Hematopoietic multipotent progenitor cell treated with erythropoietin and hydrocortisone succinate and interleukin-3 and kit ligand, for 8 days (in vitro differentiated cells): Measurements from ENCODE around the gene HS3ST5.

Experiments
- DNase-seq: peaks from one replicate; pipeline ENCODE4 v3.0.0-alpha.2; 2015

Gene HS3ST5

DNA sequence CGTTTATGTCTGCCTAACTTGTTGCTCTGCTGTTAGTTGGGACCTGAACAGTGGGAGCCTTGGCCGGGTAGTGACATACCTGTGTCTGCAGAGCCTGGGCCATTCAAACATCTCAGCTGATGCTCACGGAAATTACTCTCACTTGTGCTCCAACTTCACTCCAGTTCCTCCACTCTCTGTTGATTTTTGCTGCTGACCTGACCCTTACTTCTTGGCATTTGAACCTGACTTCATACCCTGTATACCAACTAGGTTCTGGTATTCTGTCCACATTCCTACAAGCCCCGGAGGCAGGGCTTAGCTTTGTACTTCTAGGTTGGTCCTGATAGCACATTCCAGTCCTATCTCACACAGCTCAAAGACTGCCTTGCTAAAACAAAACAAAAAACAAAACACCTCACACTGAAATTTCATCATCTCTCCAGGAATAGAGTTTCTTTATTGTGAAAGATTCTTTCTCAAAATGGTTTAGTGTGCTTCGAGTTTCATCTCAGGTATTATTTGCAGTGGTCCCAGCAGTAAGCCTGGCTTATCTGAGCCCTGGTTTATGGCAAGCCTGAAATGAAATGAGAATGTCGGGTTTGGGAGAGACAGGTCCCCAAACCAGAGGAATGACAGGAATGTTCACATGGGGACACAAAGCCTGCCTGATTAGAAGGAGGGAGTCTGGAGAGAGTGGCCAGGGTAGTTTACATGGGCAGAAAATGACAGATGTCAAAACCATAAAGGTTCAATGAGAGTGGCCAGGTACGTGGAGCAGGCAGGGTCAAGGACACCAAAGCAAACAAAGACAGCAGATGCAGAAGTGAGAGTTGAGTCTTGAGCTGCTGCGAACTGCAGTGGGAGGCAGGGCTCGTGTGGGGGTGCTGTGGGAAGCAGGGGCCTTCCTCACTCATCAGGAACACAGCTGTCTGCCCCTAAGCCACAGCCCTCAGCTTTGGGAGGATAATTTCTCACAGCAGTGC, 197.7 kb downstream of the HS3ST5 start:
- no peak for DNase-seq

DNA sequence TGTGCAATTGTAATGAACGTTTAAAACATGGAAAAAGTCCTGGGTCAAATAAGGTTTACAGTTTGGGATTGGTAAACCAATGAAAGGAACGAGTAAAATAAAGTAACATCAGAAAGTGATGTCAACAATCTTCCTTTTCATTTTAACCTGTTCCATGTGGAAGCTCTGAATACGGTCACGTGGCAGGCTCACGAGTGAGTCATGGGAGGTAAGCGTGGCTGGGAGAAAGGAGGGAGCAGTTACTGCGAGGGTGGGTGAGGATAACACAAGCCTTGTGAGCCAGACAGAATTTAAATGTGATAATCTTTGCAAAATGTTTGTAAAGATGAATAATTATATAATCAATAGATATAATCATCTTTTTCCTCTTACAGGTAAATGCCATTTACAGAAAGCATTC, 200.6 kb downstream of the HS3ST5 start:
- no peak for DNase-seq

DNA sequence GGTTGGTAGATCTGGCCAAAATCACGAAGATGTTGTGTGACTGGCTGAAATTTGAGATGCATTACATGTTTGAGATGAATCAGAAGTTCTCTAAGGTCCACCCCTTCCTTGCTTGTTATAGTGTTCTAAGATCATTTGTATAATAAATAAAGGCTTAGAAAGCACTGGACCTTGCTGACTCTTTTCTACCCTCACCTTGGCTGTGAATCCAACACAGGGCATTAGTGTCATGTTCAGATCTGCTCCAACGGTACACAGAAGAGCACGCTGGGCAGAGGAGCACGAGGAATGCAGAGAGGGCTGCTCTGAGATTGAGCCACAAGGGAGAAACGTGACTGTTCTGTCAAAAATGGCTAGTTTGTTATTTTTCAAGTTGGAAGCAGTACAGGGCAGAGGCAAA, 202.4 kb downstream of the HS3ST5 start:
- DNase-seq: no peak

DNA sequence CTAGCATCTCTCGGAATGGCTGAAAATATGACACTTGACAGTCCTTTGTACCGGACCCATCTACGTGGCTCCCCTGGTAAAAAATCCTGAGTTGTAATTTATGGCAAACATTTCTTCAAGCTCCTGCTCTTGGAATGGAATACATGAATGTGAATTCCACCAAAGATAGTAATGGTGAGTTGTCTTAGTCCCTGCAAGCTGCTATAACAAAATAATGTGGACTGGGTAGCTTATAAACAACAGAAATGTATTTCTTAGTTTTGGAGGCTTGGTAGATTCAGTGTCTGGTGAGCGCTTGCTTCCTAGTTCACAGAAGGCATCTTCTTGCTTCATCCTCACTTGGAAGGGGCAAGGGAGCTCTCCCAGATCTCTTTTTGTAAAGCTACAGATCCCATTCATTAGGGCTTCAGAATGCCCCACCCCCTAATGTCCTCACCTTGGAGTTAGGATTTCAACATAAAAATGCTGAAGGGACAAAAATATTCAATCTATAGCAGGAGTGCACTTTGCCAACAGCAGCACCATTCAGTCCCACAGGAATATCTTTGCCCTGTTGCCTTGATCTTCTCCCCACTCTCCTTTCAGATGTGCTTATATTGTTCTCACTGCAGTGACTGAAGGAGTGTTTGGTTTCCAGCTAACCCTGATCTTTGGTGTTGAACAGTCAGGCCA, 204.1 kb downstream of the HS3ST5 start:
- no peak for DNase-seq

DNA sequence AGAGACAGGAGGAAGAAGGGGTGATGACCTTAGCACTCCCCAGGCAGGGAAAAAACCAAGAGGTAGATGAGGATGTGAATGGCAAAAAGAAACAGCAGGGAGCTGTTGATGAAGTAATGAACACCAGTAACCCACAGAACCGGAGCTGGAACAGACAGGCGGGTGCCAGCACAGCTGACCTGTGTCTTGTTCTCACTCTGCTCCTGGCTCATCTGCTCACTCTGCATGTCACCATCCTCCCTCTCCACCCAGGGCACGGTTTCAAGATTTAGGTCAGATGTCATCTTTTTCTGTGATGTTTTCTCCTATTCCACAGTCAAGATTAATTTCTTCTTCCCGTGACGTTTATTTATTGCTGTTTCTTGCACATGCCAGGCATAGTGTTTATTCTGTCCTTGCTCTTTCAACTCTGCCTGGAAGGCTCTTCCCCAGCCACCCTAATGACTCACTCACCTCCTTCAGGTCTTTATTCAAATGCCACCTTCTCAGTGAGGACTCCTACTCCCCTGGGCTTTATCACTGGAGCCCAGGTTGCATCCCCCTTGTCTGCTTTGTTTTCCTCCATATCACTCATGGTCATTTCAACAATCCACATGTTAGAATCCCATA, 207.4 kb downstream of the HS3ST5 start:
- DNase-seq: no peak

DNA sequence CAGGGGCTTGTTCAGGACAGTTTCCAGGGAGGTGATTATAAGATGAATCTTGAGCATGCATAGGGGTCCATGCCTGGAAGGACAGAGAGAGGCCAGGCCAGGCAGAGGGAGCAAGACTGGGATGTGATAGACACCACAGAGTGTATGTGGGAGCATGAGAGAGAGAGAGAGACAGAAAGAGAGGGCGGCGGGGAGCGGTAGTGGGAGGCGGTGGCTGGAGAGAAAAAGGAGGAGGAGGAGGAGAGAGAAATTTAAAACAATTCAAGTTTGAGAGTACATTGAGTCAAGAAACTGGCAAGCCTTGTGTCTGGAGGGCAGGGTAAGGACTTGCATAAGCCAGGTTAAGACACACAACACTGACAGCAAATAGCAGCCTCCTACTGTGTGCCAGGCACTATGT, 209.0 kb downstream of the HS3ST5 start:
- no peak for DNase-seq

DNA sequence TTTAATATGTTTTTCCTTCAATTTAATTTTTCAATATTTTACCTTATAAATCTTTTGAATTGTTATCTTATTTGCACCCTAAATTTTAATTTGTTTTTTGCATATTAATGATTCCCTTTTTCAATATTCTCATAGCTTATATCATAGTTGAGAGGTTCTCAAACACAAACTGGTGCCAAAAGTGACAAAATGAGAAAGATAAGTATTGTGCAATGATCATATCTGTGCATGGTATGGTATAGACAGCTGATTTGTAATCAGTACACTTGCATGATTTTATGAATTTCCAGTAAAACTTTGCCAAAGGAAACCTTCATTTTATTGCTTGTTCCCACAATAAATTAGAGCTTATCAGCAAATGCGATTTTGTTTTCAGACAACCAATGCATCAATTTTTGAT, 210.9 kb downstream of the HS3ST5 start:
- DNase-seq: no peak

DNA sequence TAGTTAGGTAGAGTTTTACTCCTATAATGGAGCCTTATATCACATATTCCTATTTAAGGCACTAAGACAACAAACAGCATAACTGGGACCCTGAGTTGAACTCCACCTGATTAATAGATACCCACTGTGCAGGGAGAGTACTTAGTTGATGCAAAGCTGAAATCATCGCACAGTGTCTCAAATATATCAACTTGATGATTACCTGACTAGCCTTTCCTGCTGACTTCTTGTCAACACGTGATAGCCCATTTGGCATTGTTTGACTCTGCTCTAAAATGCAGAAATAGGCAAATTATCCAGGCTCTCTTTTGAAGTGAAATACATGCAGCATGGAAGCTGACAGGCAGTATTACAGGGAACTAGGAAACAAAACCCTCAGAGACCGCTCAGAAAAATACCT, 217.2 kb downstream of the HS3ST5 start:
- DNase-seq: no peak

DNA sequence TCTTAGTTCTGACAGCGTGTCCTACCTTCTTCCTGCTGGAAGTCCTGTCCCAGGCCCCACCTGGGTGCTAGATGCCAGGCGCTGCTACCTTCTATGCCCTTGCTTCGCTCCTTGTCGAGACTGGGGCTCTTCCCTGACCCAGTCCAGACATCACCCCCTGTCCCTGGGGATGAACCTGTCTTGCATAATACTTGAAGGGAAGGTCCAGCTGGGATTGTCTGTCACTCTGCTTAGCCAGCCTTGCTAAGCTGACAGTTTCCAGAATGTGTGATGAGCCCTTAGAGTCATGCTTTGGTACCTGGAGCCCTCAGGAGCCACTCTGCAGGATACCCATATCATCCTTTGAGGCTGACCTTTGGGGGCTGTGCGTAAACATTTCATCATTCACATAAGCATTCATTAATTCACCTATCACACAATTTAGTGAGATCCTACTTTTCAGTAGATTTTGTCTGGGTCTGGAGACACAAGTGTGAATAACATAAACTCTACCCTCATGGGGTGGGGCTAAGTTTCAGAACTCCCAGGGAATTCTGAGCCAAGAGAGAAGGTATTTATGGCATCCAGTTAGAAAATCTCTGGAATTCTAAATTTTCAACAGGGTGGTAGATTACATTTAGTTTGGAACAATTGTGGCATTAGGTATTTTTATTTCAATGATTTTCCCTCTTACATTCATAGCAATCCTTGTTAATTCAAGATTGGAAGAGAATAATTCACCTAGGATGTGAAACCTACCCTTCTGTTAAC, 220.7 kb downstream of the HS3ST5 start:
- no peak for DNase-seq

DNA sequence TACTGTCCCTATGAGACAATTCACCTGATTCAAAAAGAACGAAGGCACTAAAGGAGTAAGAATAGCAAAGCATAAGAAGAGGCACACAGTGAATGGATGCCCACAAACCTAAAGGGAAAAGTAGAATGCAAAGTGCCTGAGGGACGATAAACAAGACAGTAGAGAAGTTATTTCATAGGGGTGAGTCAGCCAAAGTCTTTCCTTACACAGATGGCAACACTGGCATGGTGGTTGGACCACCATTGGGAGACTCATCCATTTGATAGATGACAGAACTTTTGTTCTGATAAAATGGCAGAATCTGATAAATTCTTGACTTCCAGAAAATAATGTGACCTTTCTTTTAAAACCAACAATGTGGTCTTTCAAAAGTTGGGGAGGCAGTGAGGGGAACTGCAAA, 223.8 kb downstream of the HS3ST5 start:
- DNase-seq: no peak

DNA sequence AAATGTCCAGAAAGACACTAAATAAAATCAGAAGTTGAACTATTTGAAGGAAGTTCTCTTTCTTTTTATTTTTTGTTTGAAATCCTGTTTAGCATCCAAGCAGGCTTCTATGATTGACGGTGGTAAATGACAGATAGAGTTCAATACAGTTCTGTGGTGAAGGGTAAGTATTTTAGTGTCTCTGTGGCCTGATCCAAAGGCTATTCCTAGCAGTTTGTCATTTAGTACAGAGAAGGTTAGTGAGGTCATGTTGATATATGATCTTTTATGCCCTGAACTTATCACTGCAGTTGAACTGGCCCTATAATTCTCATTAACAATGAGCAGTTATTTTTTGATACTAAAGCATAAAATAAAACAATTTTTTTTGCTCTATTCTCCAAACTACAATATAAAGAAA, 227.2 kb downstream of the HS3ST5 start:
- no peak for DNase-seq

DNA sequence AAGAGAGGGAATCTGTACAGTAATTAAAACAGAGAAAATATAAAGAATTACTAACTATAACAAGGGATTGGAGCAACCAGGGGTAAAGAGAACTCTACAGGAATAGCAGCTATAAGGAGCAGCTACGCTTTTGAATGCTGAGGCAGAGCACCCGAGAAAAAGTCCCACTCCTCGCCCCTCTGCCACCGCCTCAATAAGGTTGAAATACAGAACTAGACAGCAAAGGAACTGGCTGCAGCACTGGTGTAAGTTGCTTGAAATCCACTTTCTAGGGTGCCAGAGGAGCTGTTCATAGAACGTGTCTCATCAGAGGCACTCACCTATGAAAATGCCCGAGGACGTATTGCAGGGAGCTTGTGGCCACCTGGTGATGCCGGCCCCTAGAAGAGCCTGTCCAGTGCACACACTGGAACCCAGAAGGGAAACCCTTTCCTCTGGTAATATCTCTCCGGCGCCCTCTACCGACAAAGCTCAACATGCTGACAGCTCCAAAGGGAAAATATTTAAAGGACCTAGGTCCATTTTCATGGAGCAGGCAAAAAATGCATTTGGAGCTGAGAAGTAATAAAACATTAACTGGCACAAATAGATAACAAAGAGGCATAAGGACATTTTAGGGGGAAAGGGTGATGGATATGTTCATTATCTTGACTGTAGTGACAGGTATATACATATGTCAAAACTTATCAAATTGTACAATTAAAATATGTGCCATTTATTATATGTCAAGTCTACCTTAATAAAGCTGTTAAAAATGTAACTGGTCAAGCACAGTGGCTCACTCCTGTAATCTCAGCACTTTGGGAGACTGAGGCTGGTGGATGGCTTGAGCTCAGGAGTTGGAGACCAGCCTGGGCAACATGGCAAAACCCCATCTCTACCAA, 234.5 kb downstream of the HS3ST5 start:
- peak; percentile 65 for DNase-seq

DNA sequence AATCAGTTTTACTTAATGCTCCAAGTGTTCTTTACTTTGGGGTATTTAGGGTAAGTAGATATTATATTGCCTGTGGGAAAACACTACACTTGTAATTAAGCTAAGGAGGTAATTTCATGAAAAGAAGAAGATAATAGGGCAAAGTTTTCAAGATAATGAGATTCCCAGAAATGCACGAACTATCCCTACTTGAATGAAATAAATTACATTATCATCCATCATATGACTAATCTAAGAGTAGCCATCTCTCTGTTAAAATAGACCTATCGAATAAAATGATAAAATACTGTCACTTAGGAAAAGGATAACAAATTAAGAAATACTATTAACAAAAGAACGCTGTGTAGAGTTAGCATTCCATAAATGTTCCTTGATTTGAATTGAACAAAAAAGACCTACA, 236.8 kb downstream of the HS3ST5 start:
- DNase-seq: no peak

DNA sequence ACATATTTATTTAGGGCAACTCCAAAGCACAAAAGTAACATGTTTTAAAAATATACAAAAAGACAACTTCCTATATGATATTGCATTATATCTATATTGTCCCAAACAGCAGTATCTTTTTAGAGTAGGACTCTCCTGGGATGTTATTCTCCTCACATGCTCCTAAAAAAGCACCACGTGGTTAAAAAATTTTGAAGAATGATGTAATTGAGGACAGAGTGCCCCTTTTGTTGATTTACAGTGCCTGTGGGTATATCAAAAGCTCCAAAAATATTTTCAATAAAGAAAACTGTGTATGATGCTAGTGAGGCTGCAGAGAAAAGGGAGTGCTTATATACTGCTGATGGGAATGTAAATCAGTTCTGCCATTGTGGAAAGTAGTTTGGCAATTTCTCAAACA, 241.6 kb downstream of the HS3ST5 start:
- DNase-seq: no peak

DNA sequence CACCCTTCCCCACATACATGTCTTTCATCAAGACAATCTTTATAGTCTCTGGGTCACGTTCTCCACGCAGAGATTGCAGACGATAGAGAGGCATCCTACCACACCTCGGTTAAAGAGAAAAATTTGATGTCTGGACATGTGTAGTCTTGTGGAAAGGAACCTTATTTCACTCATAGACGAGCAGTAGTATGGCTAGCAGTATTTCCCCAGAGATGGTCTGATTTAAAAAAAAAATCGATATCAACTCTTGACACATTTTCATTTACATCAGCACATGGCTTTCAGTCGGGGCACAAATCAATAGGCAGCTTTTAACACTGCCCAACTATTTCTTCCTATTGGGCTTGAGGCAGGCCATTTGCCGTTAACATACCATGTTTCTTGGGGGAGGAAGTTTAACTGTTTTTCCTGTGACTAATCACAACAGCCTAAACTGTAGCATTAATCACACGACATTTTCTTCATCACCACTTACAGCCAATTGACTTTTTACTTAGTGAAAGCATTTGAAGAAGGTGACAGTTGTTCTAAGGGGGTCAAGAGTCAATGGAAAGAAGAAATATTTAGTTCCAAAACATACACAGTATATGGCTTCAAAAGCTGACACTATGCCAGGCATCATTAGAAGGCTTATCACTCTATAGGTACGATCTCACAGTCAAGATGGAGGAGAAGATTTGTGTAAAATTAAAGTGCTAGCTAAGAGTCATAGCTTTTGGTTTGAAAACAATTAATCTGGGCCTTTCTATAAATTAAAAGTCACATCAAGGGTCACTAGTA, 242.4 kb downstream of the HS3ST5 start:
- DNase-seq: no peak

DNA sequence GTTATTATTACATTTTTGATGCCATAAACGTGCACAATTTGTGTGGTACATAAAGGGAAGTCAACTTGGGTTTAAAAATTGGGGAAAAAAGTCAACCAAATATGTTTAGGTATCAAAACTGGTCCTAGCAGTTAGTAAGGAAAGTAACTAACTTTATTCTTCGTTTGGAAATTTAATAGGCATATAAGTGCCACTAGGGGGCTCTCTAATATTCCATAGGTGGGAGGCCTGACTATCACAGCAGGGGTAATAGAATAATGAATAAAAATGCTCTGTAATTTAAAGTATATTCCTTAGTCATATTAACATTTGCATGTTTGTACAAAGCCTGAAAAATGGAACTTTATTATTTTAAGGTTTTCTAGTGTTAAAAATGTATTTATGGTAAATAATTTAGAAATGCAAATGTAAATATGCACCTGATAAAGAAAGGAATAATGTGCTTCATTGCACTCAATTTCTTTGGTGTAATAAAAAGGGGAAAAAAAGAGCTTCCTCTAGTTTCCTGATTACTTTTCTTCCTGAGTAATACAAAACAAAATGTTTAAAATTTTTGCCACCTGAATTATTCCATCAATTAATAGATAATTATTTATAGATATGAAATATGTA, 246.2 kb downstream of the HS3ST5 start:
- peak; percentile 62 for DNase-seq

DNA sequence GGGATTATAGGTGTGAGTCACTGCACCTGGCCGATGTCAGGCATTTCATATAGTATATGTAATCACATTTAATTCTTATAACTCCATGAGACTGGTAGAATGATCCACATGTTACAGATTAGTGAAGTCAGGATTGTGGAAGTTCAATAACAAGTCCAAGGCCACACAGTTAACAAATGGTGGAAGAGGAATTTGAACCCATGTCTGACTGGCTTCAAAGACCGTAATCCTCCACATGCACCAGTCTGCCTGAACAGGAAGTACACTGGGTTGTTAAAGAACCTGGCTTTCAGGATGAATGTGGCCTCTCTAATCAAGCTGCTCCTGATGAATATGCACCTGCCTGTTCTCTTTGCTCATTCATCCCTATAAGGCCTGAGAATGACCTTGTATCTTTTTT, 249.9 kb downstream of the HS3ST5 start:
- DNase-seq: no peak

DNA sequence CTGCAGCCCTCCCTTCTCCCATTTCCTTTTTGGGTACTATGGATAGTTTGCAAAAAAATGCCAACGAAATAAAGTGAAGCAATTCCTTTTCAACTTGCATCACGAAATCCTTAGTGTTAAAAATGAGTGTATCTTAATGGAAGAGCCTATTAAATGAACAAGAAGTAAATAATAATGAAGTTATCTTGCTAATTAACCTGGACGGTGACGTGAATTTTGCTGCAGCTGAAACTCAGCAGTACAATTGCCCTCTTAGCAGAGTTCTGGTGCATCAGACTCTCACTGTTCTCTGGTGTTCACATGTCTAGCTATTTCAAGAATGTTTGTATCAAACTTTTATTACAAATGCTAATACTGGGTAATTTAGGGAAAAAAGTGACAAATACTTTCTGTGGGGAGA, 252.2 kb downstream of the HS3ST5 start:
- no peak for DNase-seq

DNA sequence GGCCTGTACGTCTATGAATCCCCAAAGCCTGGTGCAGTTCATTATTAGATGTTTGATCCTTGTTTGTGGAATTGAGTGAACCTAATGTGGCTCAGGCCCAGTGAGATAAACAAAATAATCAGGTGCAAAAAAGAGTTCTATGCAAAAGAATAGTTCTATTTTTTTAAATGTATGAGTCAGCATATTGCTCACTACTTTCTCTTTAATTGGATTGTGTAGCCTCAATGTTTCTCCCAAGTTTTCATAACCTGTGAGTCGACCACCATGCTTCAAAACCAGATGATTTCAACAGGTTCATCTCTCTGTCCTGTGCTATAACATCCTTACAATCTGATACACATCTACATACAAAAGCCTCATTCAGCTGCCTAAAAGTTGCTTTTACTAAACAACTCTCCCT, 255.3 kb downstream of the HS3ST5 start:
- no peak for DNase-seq

DNA sequence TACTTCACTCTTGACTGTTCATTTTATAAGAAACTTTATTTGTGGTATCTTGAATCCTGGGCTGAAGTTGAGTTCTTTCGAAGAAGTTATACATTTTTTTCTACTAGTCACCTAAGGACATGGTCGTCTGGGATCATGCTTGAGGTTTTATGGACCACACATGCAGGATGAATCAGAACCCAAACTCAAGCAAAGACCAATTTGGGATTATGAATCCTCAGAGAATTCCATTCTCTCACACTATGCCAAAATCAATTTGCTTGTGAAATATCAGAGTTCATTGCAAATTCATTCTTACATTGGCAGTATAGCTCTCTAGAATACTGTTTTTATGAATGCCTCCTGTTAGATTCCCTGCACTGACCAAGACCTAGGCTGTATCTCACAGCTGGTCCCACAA, 257.6 kb downstream of the HS3ST5 start:
- DNase-seq: no peak

DNA sequence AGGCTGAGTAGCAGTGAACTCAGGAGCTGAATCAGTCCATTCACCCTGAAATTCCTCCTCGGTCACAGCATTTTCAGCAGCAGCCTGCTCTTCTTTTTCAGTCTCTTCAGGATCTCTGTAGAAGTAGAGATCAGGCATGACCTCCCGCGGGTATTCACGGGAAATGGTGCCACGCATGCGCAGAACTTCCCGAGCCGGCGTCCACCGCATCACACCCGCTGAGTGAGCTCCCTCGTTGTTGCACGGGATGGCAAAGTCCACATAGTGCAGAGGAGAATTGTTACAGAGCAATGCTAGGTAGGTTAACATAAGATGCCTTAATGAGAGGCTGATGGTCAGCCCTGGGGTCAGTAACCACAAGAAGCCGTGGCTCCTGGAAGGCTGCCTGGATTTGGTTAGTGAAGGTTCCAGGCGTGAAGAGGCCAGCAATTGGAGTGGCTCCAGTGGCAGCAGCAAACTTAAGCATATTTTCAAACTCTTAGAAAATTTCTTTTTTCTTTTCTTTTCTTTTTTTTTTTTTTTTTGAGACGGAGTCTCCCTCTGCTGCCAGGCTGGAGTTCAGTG, 258.4 kb downstream of the HS3ST5 start:
- DNase-seq: no peak
